Measurements from ENCODE around the gene TEDC1. TPM values are rescaled to one million over a fixed set of nuclear protein-coding genes. Genes with fewer than 3 reads are reported as not detected.

The TEDC1 gene
- total RNA-seq, 1 donor from 2014 or later = 13.6 TPM

DNA sequence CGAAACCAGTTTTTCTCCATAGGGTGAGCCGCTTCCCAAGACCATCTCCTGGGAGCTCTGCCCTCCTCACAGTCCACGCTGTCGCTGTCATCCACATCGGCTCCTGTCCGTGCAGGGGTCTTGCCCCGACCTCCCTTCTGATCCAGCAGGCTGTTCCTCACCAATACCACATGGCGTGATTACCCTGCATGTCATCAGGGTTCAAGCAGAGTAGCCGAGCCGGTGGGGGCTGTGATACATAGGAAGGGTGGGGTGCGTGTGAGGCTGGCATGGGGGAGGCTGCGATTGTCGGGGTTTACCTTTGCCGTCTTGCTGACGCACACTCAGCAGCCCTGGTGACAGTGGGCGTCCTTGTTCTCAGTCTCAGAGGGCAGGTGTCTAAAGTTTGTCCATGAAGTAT, 17.0 kb downstream of the TEDC1 start:
- H3K36me3 Mint-ChIP-seq = no peaks in the 10 kb centered on the region
- TF ChIP-seq, protein P1, sequence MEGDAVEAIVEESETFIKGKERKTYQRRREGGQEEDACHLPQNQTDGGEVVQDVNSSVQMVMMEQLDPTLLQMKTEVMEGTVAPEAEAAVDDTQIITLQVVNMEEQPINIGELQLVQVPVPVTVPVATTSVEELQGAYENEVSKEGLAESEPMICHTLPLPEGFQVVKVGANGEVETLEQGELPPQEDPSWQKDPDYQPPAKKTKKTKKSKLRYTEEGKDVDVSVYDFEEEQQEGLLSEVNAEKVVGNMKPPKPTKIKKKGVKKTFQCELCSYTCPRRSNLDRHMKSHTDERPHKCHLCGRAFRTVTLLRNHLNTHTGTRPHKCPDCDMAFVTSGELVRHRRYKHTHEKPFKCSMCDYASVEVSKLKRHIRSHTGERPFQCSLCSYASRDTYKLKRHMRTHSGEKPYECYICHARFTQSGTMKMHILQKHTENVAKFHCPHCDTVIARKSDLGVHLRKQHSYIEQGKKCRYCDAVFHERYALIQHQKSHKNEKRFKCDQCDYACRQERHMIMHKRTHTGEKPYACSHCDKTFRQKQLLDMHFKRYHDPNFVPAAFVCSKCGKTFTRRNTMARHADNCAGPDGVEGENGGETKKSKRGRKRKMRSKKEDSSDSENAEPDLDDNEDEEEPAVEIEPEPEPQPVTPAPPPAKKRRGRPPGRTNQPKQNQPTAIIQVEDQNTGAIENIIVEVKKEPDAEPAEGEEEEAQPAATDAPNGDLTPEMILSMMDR (IDR thresholded peaks at IDR 0.05; ENCODE audit: unreplicated experiment) = no peak
- H3K9me3 Mint-ChIP-seq = no peaks in the 10 kb centered on the region
- peaks cover 48% of the 10 kb centered on the region for H3K27me3 Mint-ChIP-seq (ENCODE audit: low read depth)
- no peaks in the 10 kb centered on the region for H3K4me1 Mint-ChIP-seq
- no peak overlapping the region for H3K27ac Mint-ChIP-seq
- no peak overlapping the region for H3K4me3 Mint-ChIP-seq
- DNase-seq (ENCODE audit: low spot score in 2 of 2, unreplicated experiment in 2 of 2) = no peak

DNA sequence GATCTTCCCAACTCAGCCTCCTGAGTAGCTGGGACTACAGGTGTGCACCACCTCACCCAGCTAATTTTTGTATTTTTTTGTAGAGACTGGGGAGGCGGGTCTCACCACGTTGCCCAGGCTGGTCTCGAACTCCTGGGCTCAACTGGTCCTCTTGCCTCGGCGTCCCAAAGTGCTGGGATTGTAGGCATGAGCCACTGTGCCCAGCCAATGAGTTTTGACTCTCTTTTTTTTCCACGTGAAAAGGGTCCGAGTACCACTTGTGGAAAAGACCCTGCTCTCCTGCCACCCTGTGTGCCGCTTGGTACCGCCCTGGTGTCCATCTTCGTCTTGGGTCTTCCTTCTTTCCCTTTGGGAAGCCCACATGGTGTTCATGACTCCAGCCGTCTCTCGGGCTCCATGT, 17.6 kb downstream of the TEDC1 start:
- Mint-ChIP-seq H3K36me3 (no peaks in the 10 kb centered on the region), H3K27me3 (ENCODE audit: low read depth) (peaks cover 51% of the 10 kb centered on the region), H3K4me1 (no peaks in the 10 kb centered on the region), H3K4me3 (no peak overlapping the region), H3K27ac (no peak overlapping the region), H3K9me3 (no peaks in the 10 kb centered on the region)
- no peak for DNase-seq (ENCODE audit: low spot score in 2 of 2, unreplicated experiment in 2 of 2)
- TF ChIP-seq, protein P1 (IDR thresholded peaks at IDR 0.05; ENCODE audit: unreplicated experiment) = no peak

DNA sequence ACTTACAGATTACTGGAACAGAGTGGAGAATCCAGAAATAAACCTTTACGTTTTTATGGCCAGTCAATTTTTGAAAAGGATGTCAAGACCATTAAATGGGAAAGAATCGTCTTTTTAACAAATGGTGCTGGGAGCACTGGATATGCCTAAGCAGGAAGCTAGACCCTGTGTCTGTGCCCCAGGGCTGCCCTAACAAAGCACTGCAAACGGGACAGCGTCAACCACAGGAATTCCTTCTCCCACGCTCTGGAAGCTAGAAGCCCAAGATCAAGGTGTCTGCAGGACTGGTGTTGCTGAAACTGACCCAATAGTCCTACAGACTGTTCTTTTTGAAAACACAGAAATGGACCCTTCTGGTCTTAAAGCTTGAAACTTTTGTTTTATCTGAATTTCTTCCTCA, 26.1 kb downstream of the TEDC1 start:
- TF ChIP-seq, protein P1 (IDR thresholded peaks at IDR 0.05; ENCODE audit: unreplicated experiment) = no peak
- Mint-ChIP-seq H3K27ac (no peak overlapping the region), H3K4me1 (no peaks in the 10 kb centered on the region), H3K36me3 (no peaks in the 10 kb centered on the region), H3K9me3 (peaks cover 10% of the 10 kb centered on the region), H3K4me3 (no peak overlapping the region), H3K27me3 (ENCODE audit: low read depth) (peaks cover 60% of the 10 kb centered on the region)
- no peak for DNase-seq (ENCODE audit: low spot score in 2 of 2, unreplicated experiment in 2 of 2)

DNA sequence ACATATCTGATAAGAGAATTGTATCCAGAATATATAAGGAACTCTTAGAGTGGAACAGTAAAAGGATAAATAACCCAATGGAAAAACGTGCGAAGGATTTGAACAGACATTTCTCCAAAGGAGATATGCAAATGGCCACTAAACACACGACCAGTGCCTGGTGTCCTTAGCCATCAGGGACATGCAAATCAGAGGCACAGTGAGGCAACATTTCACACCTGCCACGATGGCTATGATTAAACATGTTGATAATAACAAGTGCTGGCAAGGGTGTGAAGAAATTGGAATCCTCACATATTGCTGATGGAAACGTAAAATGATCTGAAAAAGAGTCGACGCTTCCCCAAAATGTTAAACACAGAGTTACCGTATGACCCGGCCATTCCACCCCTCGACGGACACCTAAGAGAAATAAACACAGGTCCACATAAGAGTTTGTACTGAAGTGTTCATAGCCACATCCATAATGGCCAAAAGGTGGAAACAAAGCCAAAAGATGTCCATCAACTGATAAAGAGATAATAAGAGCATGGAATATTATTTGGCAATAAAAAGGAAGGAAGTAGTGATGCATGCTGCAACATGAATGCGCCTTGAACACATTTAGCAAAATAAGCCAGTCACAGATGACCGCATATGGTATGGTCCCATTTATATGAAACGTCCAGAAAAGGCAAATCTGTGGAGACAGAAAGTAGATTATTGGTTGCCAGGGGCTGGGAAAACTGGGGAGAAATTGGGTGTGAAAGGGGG, 29.1 kb downstream of the TEDC1 start:
- Mint-ChIP-seq H3K27me3 (ENCODE audit: low read depth) (peaks cover 62% of the 10 kb centered on the region), H3K36me3 (no peaks in the 10 kb centered on the region), H3K27ac (no peak overlapping the region), H3K4me1 (no peaks in the 10 kb centered on the region), H3K4me3 (no peak overlapping the region), H3K9me3 (peaks cover 10% of the 10 kb centered on the region)
- no peak for DNase-seq (ENCODE audit: low spot score in 2 of 2, unreplicated experiment in 2 of 2)
- TF ChIP-seq, protein P1 (IDR thresholded peaks at IDR 0.05; ENCODE audit: unreplicated experiment) = no peak

DNA sequence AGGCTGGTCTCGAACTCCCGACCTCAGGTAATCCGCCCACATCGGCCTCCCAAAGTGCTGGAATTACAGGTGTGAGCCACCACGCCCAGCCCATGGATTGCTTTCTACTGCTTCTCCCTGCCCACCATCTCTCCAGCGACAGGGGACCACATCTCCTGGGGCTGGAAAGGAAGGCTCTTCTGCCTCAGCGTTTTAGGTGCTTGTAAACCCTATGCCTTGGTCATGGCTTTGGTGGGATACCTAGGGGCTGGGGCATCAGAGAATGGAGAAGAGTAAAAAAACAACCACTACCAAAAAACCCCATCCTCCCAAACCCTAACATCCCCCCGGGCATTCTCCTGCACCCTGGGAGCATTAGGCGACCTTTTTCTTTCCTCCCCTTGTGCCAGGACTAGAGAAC, 34.3 kb downstream of the TEDC1 start:
- Mint-ChIP-seq H3K4me3 (peak overlapping the region; percentile 64), H3K4me1 (peaks cover 3% of the 10 kb centered on the region), H3K9me3 (no peaks in the 10 kb centered on the region), H3K36me3 (no peaks in the 10 kb centered on the region), H3K27me3 (ENCODE audit: low read depth) (peaks cover 44% of the 10 kb centered on the region), H3K27ac (no peak overlapping the region)
- DNase-seq (ENCODE audit: low spot score in 2 of 2, unreplicated experiment in 2 of 2) = no peak
- TF ChIP-seq, protein P1 (IDR thresholded peaks at IDR 0.05; ENCODE audit: unreplicated experiment) = no peak
